Thoracic aorta (tissue), 2 donors: Measurements from ENCODE around the gene DAAM1. TPM values are rescaled to one million over a fixed set of nuclear protein-coding genes. Genes with fewer than 3 reads are reported as not detected.
A peak's percentile ranks its signal among the peaks of the same experiment; 100 is the strongest.

Source experiments
- ATAC-seq: fragments of 150-250 bp; one replicate; pipeline ENCODE4 v1.8.0; 2017; ENCODE audit warnings: low read depth; ENCODE audit not compliant: insufficient number of reproducible peaks, low FRiP score
- DNase-seq: peaks from one replicate; pipeline ENCODE4 v3.0.0-alpha.2; 2020; ENCODE audit warnings: low spot score
- H3K27ac ChIP-seq, 2 donors: fragments of 200-600 bp; sonication (generic); 1 replicate in 1 of 2; 2 replicates in 1 of 2; pipeline ENCODE4 v1.5.1; 2016; ENCODE audit warnings: mild to moderate bottlenecking in 2 of 2, moderate library complexity in 2 of 2
- H3K27me3 ChIP-seq: fragments of 200-600 bp; sonication (generic); replicated peaks from 2 replicates; pipeline ENCODE4 v1.6.0; 2016; ENCODE audit warnings: mild to moderate bottlenecking; ENCODE audit not compliant: insufficient read depth
- H3K36me3 ChIP-seq: fragments of 200-600 bp; sonication (generic); one replicate; pipeline ENCODE4 v1.5.1; 2016
- H3K4me1 ChIP-seq, 2 donors: fragments of 200-600 bp; sonication (generic); 1 replicate in 1 of 2; 2 replicates in 1 of 2; pipeline versions ENCODE4 v1.5.1 to v1.6.0; 2016; ENCODE audit warnings: low read depth in 2 of 2, mild to moderate bottlenecking in 1 of 2; ENCODE audit not compliant: control insufficient read depth in 1 of 2
- H3K4me3 ChIP-seq: fragments of 200-600 bp; sonication (generic); 2 replicates; pipeline ENCODE4 v1.5.1; 2016; ENCODE audit warnings: mild to moderate bottlenecking
- H3K9me3 ChIP-seq: fragments of 200-600 bp; sonication (generic); 2 replicates; pipeline ENCODE4 v1.5.1; 2016
- total RNA-seq, 2 donors: library from RNA; depleted of rRNA; stranded (reverse); fragments of >200 nt; gene quantifications; one replicate each; pipeline versions ENCODE4 v1.1.0 to v1.2.3, GENCODE V29; 2016
- TF ChIP-seq, protein P1 (sequence below): fragments of 200-600 bp; sonication (generic); IDR thresholded peaks from one replicate; pipeline ENCODE4 v1.5.1; 2019; ENCODE audit warnings: antibody characterized with exemption

Gene DAAM1
- total RNA-seq, 2 donors from 2014 or later = 35.9 to 56.6 TPM

DNA sequence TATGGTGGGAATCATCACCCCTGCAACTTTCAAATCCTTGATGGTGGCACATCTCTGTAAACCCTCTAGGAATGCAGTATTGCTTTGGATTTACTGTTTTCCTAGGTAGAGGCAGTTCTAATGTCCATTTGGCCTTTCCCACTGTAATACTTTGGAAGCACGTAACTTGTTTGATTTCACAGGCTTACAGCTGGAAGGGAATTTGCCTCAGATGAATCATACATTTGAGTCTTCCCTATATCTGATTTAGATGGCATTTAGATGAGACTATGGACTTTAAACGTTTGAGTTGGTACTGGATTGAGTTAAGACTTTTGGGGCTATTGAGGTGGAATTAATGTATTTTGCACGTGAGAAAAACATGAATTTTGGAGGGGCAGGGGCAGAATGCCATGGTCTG is 35.9 kb downstream of the DAAM1 start:
- DNase-seq = no peak
- Histone ChIP-seq H3K9me3 (no peaks in the 10 kb centered on the region), H3K36me3 (no peaks in the 10 kb centered on the region), H3K27me3 (no peaks in the 10 kb centered on the region), H3K4me3 (no peak overlapping the region), H3K27ac (no peak overlapping the region), H3K4me1 (peaks cover 18 to 92% of the 10 kb centered on the region in 2 donors)
- TF ChIP-seq, protein P1, sequence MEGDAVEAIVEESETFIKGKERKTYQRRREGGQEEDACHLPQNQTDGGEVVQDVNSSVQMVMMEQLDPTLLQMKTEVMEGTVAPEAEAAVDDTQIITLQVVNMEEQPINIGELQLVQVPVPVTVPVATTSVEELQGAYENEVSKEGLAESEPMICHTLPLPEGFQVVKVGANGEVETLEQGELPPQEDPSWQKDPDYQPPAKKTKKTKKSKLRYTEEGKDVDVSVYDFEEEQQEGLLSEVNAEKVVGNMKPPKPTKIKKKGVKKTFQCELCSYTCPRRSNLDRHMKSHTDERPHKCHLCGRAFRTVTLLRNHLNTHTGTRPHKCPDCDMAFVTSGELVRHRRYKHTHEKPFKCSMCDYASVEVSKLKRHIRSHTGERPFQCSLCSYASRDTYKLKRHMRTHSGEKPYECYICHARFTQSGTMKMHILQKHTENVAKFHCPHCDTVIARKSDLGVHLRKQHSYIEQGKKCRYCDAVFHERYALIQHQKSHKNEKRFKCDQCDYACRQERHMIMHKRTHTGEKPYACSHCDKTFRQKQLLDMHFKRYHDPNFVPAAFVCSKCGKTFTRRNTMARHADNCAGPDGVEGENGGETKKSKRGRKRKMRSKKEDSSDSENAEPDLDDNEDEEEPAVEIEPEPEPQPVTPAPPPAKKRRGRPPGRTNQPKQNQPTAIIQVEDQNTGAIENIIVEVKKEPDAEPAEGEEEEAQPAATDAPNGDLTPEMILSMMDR = no peak
- no peak for ATAC-seq

DNA sequence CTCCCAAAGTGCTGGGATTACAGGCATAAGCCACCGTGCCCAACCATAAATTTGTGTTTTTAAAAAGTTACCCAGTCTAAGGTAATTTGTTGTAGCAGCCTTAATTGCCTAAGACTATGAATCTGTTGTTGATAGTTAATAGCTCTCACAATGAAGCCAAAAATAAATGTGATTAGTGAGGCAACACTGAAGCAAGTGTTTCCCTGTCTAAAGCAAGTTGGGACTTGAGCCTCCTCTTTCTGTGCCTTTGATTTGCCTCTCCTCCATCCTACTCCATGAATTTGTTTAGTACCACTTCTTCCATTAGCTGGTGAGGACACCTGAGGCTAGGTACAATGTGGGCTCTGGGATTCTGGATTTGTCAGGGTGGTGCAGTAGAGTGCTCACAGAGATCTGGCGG is 36.8 kb downstream of the DAAM1 start:
- TF ChIP-seq, protein P1 = no peak
- H3K36me3 ChIP-seq = no peaks in the 10 kb centered on the region
- no peaks in the 10 kb centered on the region for H3K27me3 ChIP-seq
- no peak for DNase-seq
- ATAC-seq = no peak
- H3K4me1 ChIP-seq = peaks cover 24 to 92% of the 10 kb centered on the region in 2 donors
- no peaks in the 10 kb centered on the region for H3K9me3 ChIP-seq
- H3K4me3 ChIP-seq = no peak overlapping the region
- no peak overlapping the region for H3K27ac ChIP-seq

DNA sequence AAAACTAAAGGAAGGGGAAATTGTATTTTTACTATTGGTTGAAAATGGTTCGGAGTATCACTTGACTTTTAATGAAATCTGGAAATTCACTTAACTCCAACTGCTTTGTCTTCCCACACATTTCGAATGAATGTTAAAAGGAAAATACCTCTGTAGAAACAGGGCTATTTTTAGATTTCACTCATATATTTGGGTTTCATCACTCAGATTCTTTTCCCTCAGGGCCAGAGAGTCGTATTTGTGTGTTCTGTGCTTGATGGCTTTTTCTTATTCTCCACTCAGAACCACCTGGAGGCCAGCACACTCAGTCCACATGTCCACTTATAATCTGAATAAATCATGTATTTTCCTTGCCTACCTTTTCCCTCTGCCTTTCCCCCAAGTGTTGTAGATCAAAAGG is 40.0 kb downstream of the DAAM1 start:
- ATAC-seq = no peak
- Histone ChIP-seq H3K27ac (no peak overlapping the region), H3K27me3 (no peaks in the 10 kb centered on the region), H3K4me3 (peak overlapping the region; percentile 16), H3K36me3 (no peaks in the 10 kb centered on the region), H3K9me3 (no peaks in the 10 kb centered on the region), H3K4me1 (peaks cover 20 to 85% of the 10 kb centered on the region in 2 donors)
- no peak for DNase-seq
- TF ChIP-seq, protein P1 = no peak

DNA sequence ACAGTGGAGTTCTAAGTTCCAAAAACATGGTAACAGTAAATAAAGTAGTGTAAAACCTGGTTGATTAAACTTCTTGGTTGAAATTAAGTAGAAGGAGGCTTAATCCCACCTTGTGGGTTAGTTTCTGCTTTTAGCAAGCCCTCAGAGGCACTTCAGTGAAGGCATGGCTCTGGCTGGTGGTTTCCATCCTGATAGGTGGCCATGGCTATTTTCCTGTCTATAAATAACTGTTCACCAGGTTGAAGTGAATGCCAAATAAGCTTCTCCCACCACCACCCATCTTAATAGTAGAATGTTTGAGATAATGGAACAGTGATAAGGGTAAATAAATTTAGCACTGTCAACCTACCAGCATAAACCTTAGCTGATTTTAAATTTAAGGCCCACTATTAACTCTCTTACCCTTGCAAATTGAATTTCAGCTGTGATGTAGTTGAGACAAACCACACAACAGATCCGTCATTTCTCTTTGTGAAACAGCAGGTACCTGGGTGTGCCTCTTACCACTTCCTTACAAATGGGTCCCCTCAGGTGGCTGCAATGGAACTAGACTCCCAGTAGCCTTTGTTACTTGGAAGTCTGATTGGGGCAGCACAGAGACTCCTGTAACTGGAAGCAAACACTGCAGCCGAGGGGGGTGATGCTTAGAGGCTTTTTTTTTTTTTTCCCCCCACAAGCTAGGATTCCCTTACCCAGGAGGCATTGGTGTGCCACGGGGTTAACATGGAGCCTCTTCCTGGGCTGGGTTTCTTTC is 41.4 kb downstream of the DAAM1 start:
- no peak for ATAC-seq
- DNase-seq = no peak
- no peaks in the 10 kb centered on the region for H3K27me3 ChIP-seq
- H3K4me3 ChIP-seq = no peak overlapping the region
- TF ChIP-seq, protein P1 = no peak
- H3K27ac ChIP-seq = peak overlapping the region in 1 of 2 donors; percentile 15
- no peaks in the 10 kb centered on the region for H3K9me3 ChIP-seq
- H3K36me3 ChIP-seq = no peaks in the 10 kb centered on the region
- peaks cover 20 to 71% of the 10 kb centered on the region in 2 donors for H3K4me1 ChIP-seq

DNA sequence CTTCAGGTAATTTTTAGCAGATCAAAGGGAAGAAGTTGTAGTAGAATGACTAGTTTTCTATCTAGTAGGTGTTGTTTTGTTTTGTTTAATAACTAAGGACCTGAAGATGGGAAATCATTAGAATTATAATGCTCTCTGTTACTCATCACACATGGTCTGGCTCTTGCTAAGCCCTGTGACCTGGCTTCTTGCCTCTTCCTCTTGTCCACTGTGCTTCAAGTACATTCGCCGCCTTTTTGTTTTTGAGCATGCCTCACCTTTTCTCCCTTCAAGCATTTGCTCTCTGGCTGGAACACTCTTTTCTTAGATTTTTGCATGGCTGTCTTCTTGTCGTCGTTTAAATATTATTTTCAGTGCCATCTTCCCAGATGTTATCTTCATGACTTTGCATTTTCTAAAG is 47.7 kb downstream of the DAAM1 start:
- Histone ChIP-seq H3K4me1 (peaks cover 19 to 35% of the 10 kb centered on the region in 2 donors), H3K36me3 (no peaks in the 10 kb centered on the region), H3K9me3 (no peaks in the 10 kb centered on the region), H3K27me3 (no peaks in the 10 kb centered on the region), H3K4me3 (no peak overlapping the region), H3K27ac (no peak overlapping the region)
- TF ChIP-seq, protein P1 = no peak
- no peak for ATAC-seq
- no peak for DNase-seq
